ENCODE data around the gene PEPD.
"Not testable (repeated sequence)": the region's sequence is repeated elsewhere in the genome, so short reads cannot be mapped to it uniquely, and the experiment has no call there.

Gene PEPD

DNA sequence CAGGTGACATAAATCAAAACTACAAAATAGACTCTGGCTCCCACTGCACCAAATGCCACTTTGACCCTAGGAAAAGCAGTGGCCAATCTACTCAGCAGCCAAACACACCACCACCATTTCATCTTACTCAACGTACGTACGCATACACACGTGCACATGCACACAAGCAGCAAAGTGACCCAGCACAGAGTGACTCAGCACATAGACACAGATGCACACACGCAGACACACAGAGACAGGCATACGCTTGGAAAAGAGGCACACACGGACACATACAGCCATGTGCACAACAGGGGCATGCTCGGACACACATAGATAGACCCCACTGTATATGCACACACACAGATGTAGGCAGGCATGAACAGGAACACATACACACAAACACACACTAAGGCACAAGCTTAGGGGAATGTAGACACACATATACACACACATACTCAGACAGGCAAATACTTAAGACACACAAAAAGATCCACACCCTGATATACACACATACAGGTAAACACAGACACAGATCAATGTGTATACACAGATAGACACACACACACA lies 37.3 kb downstream of the PEPD start:
- Mint-ChIP-seq H3K4me1 (ENCODE audit: low read depth in 2 of 2) (peaks cover 0 to 2% of the 10 kb centered on the region in 2 donors), H3K27me3 (no peaks in the 10 kb centered on the region), H3K27ac (no peak overlapping the region), H3K4me3 (no peak overlapping the region), H3K9me3 (peaks cover 0 to 3% of the 10 kb centered on the region in 2 donors), H3K36me3 (ENCODE audit: insufficient read depth) (peaks cover 6% of the 10 kb centered on the region)
- ATAC-seq (replicated peaks) (no peak), DNase-seq (no peak)

GRCh38 chr19:33482476-33482875 lies 39.1 kb downstream of the PEPD start:
- Mint-ChIP-seq H3K27me3 (no peaks in the 10 kb centered on the region), H3K4me1 (ENCODE audit: low read depth in 2 of 2) (peaks cover 0 to 2% of the 10 kb centered on the region in 2 donors), H3K27ac (no peak overlapping the region), H3K9me3 (peaks cover 0 to 3% of the 10 kb centered on the region in 2 donors), H3K36me3 (ENCODE audit: insufficient read depth) (peaks cover 6% of the 10 kb centered on the region), H3K4me3 (no peak overlapping the region)
- no peak for ATAC-seq (replicated peaks)
- DNase-seq, result no peak

DNA sequence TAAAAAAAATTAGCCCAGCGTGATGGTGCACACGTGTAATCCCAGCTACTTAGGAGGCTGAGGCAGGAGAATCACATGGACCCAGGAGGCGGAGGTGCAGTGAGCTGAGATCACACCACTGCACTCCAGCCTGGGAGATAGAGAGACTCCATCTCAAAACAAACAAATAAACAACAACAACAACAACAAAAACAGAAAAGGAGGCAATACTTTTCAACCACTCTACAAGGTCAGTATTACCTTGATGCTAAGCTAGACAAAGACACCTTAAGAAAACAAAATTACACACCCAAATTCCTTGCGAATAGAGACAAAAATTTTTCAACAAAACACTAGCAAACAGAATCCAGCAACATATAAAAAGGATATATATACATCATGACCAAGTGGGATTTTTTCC lies 39.7 kb downstream of the PEPD start:
- Mint-ChIP-seq H3K27me3 (no peaks in the 10 kb centered on the region), H3K9me3 (peaks cover 0 to 3% of the 10 kb centered on the region in 2 donors), H3K4me3 (no peak overlapping the region), H3K27ac (no peak overlapping the region), H3K36me3 (ENCODE audit: insufficient read depth) (peaks cover 13% of the 10 kb centered on the region), H3K4me1 (ENCODE audit: low read depth in 2 of 2) (peaks cover 0 to 2% of the 10 kb centered on the region in 2 donors)
- DNase-seq, result no peak
- no peak for ATAC-seq (replicated peaks)

- H3K9me3 Mint-ChIP-seq, result not testable (repeated sequence)
Observed at GRCh38 chr19:33479570-33479969, 42.0 kb downstream of the PEPD start.

GRCh38 chr19:33477781-33478180 lies 43.8 kb downstream of the PEPD start:
- H3K4me1 Mint-ChIP-seq (ENCODE audit: low read depth in 2 of 2), result peaks cover 0 to 5% of the 10 kb centered on the region in 2 donors
- no peak overlapping the region for H3K27ac Mint-ChIP-seq
- no peak for DNase-seq
- no peaks in the 10 kb centered on the region for H3K27me3 Mint-ChIP-seq
- no peak for ATAC-seq (replicated peaks)
- H3K9me3 Mint-ChIP-seq, result peaks cover 0 to 3% of the 10 kb centered on the region in 2 donors
- H3K36me3 Mint-ChIP-seq (ENCODE audit: insufficient read depth), result peaks cover 20% of the 10 kb centered on the region
- no peak overlapping the region for H3K4me3 Mint-ChIP-seq

More at GRCh38 chr19:33479570-33479969, 42.0 kb downstream of the PEPD start:
- peaks cover 16% of the 10 kb centered on the region for H3K36me3 Mint-ChIP-seq (ENCODE audit: insufficient read depth)
- ATAC-seq (replicated peaks); H3K4me1 Mint-ChIP-seq (ENCODE audit: low read depth in 2 of 2); H3K27ac Mint-ChIP-seq; H3K27me3 Mint-ChIP-seq; DNase-seq; H3K4me3 Mint-ChIP-seq: not testable (repeated sequence)

DNA sequence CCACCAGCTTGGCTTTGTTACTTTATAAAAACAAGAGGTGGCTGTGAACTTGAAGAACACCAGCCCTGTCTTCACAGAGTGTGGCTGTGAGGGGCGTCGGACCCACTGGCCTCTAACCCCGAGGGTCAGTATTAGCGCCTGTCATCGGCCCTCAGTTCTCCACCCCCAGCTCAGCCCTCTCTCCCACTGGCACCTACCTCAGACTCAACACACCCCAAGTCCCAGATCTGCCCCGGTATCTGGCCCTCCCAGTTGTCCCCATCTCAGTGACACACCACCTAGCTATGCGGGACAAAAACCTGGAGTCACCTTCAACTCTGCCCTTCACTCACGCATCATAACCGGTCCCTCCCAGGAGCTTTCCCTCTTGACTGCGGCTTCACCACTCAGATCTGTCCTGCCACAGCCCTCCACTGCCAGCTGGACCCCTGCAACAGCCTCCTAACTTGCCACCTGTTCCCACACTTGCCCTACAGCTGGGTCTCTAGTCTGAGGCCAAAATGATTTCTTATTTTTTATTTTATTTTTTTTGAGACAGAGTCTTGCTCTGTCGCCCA lies 45.4 kb downstream of the PEPD start:
- ATAC-seq (replicated peaks) (no peak), DNase-seq (no peak)
- H3K9me3 Mint-ChIP-seq, result peaks cover 0 to 1% of the 10 kb centered on the region in 2 donors
- no peak overlapping the region for H3K27ac Mint-ChIP-seq
- no peaks in the 10 kb centered on the region for H3K27me3 Mint-ChIP-seq
- H3K4me3 Mint-ChIP-seq, result no peak overlapping the region
- peaks cover 14% of the 10 kb centered on the region for H3K36me3 Mint-ChIP-seq (ENCODE audit: insufficient read depth)
- H3K4me1 Mint-ChIP-seq (ENCODE audit: low read depth in 2 of 2), result peaks cover 0 to 5% of the 10 kb centered on the region in 2 donors

GRCh38 chr19:33473653-33474305 lies 47.8 kb downstream of the PEPD start:
- DNase-seq, result no peak
- no peak for ATAC-seq (replicated peaks)
- no peaks in the 10 kb centered on the region for H3K27me3 Mint-ChIP-seq
- H3K36me3 Mint-ChIP-seq (ENCODE audit: insufficient read depth), result peaks cover 14% of the 10 kb centered on the region
- H3K27ac Mint-ChIP-seq, result peak overlapping the region in 1 of 2 donors; percentile 35
- H3K4me3 Mint-ChIP-seq, result no peak overlapping the region
- H3K4me1 Mint-ChIP-seq (ENCODE audit: low read depth in 2 of 2), result peaks cover 7 to 13% of the 10 kb centered on the region in 2 donors
- no peaks in the 10 kb centered on the region for H3K9me3 Mint-ChIP-seq

- Mint-ChIP-seq H3K4me3 (no peak overlapping the region), H3K36me3 (ENCODE audit: insufficient read depth) (peaks cover 14% of the 10 kb centered on the region), H3K27me3 (no peaks in the 10 kb centered on the region), H3K9me3 (no peaks in the 10 kb centered on the region), H3K4me1 (ENCODE audit: low read depth in 2 of 2) (peaks cover 7 to 13% of the 10 kb centered on the region in 2 donors), H3K27ac (peak overlapping the region in 1 of 2 donors; percentile 35)
- DNase-seq, result no peak
- ATAC-seq (replicated peaks), result no peak
Observed at GRCh38 chr19:33472691-33473652, 48.6 kb downstream of the PEPD start.

DNA sequence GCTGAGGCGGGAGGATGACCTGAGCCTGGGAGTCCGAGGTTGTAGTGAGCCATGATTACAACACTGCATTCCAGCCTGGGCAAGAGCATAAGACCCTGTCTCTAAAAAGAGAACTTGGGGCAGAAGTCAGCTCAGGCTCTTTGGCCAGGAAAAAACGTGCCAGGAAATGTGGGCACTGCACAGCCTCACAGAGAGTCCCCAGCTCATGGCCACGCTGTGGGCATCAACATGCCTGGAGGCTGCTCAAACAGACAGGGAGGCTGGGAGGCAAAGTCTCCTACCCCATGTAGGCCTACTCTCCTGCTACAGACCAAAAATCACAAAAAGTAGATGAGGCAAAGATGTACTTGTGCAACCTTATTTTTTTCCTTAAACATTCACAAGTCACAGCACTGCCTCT lies 49.4 kb downstream of the PEPD start:
- H3K27ac Mint-ChIP-seq, result no peak overlapping the region
- DNase-seq, result no peak

DNA sequence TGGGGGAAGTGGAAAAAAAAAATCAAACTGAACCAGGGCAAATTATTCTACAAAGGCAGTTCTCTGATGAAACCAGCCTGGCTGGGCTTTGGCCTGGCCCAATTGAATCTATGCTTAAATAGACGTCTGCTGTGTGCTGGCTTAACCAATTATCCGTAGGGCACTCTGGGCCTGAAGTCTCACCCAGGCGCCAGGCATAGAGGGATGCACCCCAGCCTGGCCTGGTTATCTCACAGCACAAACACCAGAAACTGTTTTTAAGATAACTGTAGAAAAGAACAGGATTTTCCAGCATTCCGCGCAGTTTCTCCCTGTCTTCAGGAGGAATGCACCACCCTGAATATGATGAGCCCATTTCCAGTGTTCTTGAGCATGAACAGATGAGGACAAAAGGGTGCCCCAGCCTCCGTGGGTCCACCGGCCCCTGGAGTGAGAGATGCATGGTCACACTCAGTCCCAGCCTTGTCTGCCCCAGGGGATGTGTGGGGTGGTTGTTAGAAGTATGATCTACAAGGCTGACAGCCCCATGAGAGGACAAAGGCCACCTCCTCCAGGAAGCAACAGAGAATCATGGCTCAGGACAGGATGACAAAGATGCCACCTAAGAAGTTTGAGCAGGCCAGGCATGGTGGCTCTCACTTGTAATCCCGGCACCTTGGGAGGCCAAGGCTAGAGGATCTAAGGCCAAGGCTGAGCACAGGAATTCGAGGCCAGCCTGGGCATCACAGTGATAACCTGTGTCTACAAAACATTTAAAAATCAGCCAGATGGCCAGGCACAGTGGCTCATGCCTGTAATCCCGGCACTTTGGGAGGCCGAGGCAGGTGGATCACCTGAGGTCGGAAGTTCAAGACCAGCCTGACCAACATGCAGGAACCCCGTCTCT lies 50.2 kb downstream of the PEPD start:
- Mint-ChIP-seq H3K4me3 (no peak overlapping the region), H3K36me3 (ENCODE audit: insufficient read depth) (peaks cover 5% of the 10 kb centered on the region), H3K27ac (peak overlapping the region; percentile 20 to 32), H3K4me1 (ENCODE audit: low read depth in 2 of 2) (peaks cover 7 to 16% of the 10 kb centered on the region in 2 donors), H3K27me3 (no peaks in the 10 kb centered on the region), H3K9me3 (no peaks in the 10 kb centered on the region)
- DNase-seq (no peak), ATAC-seq (replicated peaks) (no peak)

More for the DNA sequence above, 49.4 kb downstream of the PEPD start:
- no peaks in the 10 kb centered on the region for H3K9me3 Mint-ChIP-seq
- no peaks in the 10 kb centered on the region for H3K27me3 Mint-ChIP-seq
- H3K36me3 Mint-ChIP-seq (ENCODE audit: insufficient read depth), result peaks cover 11% of the 10 kb centered on the region
- H3K4me3 Mint-ChIP-seq, result no peak overlapping the region
- ATAC-seq (replicated peaks), result no peak
- peaks cover 7 to 16% of the 10 kb centered on the region in 2 donors for H3K4me1 Mint-ChIP-seq (ENCODE audit: low read depth in 2 of 2)

DNA sequence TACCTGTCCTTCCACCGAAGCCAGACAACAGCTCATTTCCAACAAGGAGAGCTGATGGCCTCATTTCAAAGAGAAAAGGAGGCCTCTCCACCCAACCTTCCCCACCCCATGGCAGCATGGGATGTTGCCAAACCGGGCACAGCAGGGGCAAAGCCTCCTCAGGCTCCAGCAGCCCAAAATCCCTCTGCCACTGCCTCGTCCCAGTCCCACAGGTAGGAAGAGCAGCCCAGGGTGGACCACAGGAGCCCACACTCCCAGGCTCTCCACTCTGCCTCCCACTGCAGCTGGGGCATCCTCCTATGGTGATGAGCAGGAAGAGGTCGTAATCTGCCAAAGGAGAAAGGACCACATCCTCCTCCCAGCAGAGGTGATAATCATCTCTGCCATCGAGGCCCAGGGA lies 50.9 kb downstream of the PEPD start:
- H3K4me3 Mint-ChIP-seq, result no peak overlapping the region
- no peaks in the 10 kb centered on the region for H3K9me3 Mint-ChIP-seq
- H3K27ac Mint-ChIP-seq, result peak overlapping the region; percentile 20 to 77
- no peaks in the 10 kb centered on the region for H3K27me3 Mint-ChIP-seq
- no peak for ATAC-seq (replicated peaks)
- no peak for DNase-seq
- H3K36me3 Mint-ChIP-seq (ENCODE audit: insufficient read depth), result peaks cover 5% of the 10 kb centered on the region
- peaks cover 7 to 16% of the 10 kb centered on the region in 2 donors for H3K4me1 Mint-ChIP-seq (ENCODE audit: low read depth in 2 of 2)

- DNase-seq, result no peak
- ATAC-seq (replicated peaks), result no peak
- Mint-ChIP-seq H3K4me3 (no peak overlapping the region), H3K4me1 (ENCODE audit: low read depth in 2 of 2) (peaks cover 10 to 16% of the 10 kb centered on the region in 2 donors), H3K9me3 (no peaks in the 10 kb centered on the region), H3K27me3 (no peaks in the 10 kb centered on the region), H3K27ac (peak overlapping the region; percentile 62 to 77), H3K36me3 (ENCODE audit: insufficient read depth) (peaks cover 5% of the 10 kb centered on the region)
Observed at GRCh38 chr19:33470040-33470330, 51.6 kb downstream of the PEPD start.
